GM23338 (cell line): ENCODE measurements around the gene WDCP. TPM values are rescaled to one million over a fixed set of nuclear protein-coding genes. Genes with fewer than 3 reads are reported as not detected.

Source experiments
- ATAC-seq: fragments of 200-7000 bp; cut with Tn5 transposase; 3 replicates; pipeline ENCODE4 v1.9.1; 2020
- DNase-seq: peaks from one replicate; pipeline ENCODE4 v3.0.0-alpha.2; 2015; ENCODE audit warnings: low spot score
- H2AFZ ChIP-seq: fragments of 200-600 bp; sonication (generic); 2 replicates; pipeline ENCODE4 v1.8.0; 2016; ENCODE audit warnings: antibody characterized with exemption, mild to moderate bottlenecking, moderate library complexity
- H3F3A ChIP-seq: fragments of 200-600 bp; sonication (generic); replicated peaks from 2 replicates; pipeline ENCODE4 v1.8.0; 2017; ENCODE audit warnings: antibody characterized with exemption, mixed run types, low read depth
- H3K27ac ChIP-seq: fragments of 200-600 bp; sonication (generic); 2 replicates; pipeline ENCODE4 v1.6.1; 2016; ENCODE audit warnings: low read depth
- H3K27me3 ChIP-seq: fragments of 200-600 bp; sonication (generic); 2 replicates; pipeline ENCODE4 v1.8.0; 2016; ENCODE audit warnings: mild to moderate bottlenecking, mixed run types, moderate library complexity; ENCODE audit not compliant: insufficient read depth
- H3K36me3 ChIP-seq: fragments of 200-600 bp; sonication (generic); 2 replicates; pipeline ENCODE4 v1.8.0; 2016; ENCODE audit warnings: mild to moderate bottlenecking; ENCODE audit not compliant: insufficient read depth
- H3K4me1 ChIP-seq: fragments of 200-600 bp; sonication (generic); 2 replicates; pipeline ENCODE4 v1.8.0; 2016; ENCODE audit warnings: mild to moderate bottlenecking, moderate library complexity; ENCODE audit not compliant: insufficient read depth
- H3K4me2 ChIP-seq: fragments of 200-600 bp; sonication (generic); 2 replicates; pipeline ENCODE4 v1.7.1; 2017; ENCODE audit warnings: mixed run types
- H3K4me3 ChIP-seq: fragments of 200-600 bp; sonication (generic); 2 replicates; pipeline ENCODE4 v1.6.1; 2016; ENCODE audit warnings: mixed run types
- H3K79me2 ChIP-seq: fragments of 200-600 bp; sonication (generic); replicated peaks from 2 replicates; pipeline ENCODE4 v1.8.0; 2017; ENCODE audit warnings: mild to moderate bottlenecking; ENCODE audit not compliant: insufficient read depth
- H3K9me2 ChIP-seq: fragments of 200-600 bp; sonication (generic); 2 replicates; pipeline ENCODE4 v1.8.0; 2017; ENCODE audit not compliant: insufficient read depth
- H4K20me1 ChIP-seq: fragments of 200-600 bp; sonication (generic); replicated peaks from 2 replicates; pipeline ENCODE4 v1.8.0; 2017; ENCODE audit warnings: mild to moderate bottlenecking; ENCODE audit not compliant: insufficient read depth
- H3K27ac Mint-ChIP-seq: 2 replicates; pipeline ENCODE4 v1.8.0; 2020; ENCODE audit warnings: inconsistent platforms, mild to moderate bottlenecking, moderate library complexity, mixed read lengths
- H3K27me3 Mint-ChIP-seq: 3 replicates; pipeline ENCODE4 v1.8.0; 2022; ENCODE audit warnings: low read depth, mild to moderate bottlenecking, moderate library complexity, mixed read lengths, inconsistent platforms; ENCODE audit not compliant: insufficient read depth, poor library complexity
- H3K36me3 Mint-ChIP-seq: 3 replicates; pipeline ENCODE4 v1.8.0; 2021; ENCODE audit warnings: low read depth, mild to moderate bottlenecking, inconsistent platforms, moderate library complexity, mixed read lengths
- H3K4me1 Mint-ChIP-seq: 3 replicates; pipeline ENCODE4 v1.8.0; 2020; ENCODE audit warnings: mild to moderate bottlenecking, inconsistent platforms, mixed read lengths
- H3K4me3 Mint-ChIP-seq: 3 replicates; pipeline ENCODE4 v1.8.0; 2021; ENCODE audit warnings: moderate library complexity, mild to moderate bottlenecking, inconsistent platforms, mixed read lengths
- H3K9me3 Mint-ChIP-seq: 3 replicates; pipeline ENCODE4 v1.8.0; 2020; ENCODE audit warnings: moderate library complexity, mild to moderate bottlenecking, inconsistent platforms, mixed read lengths
- CREB1 ChIP-seq: fragments of 250-450 bp; sonication (Bioruptor Pico); IDR thresholded peaks from 2 replicates; pipeline ENCODE4 v1.5.0; 2020; ENCODE audit warnings: low read depth, mild to moderate bottlenecking, moderate library complexity
- CTCF ChIP-seq, 2 experiments: fragments of 200-600 bp in 1 of 2; sonication (generic) in 1 of 2; conservative IDR thresholded peaks; 2 replicates each; pipeline versions ENCODE4 v1.5.1 to v1.6.1; 2016 to 2017; ENCODE audit warnings: antibody characterized with exemption in 2 of 2, low read depth in 2 of 2, mild to moderate bottlenecking in 2 of 2, moderate library complexity in 1 of 2
- ETS1 ChIP-seq: IDR thresholded peaks from 2 replicates; pipeline ENCODE4 v1.6.1; 2016; ENCODE audit warnings: antibody characterized with exemption
- EZH2 ChIP-seq: fragments of 200-600 bp; sonication (generic); IDR thresholded peaks from one replicate; pipeline ENCODE4 v1.8.0; 2017; ENCODE audit warnings: antibody characterized with exemption, mild to moderate bottlenecking, low read depth; ENCODE audit not compliant: unreplicated experiment
- EZH2phosphoT487 ChIP-seq: fragments of 200-600 bp; sonication (generic); IDR thresholded peaks from one replicate; pipeline ENCODE4 v1.8.1; 2018; ENCODE audit warnings: antibody characterized with exemption; ENCODE audit not compliant: unreplicated experiment
- JUNB ChIP-seq: IDR thresholded peaks from one replicate; pipeline ENCODE4 v1.6.1; 2016; ENCODE audit warnings: antibody characterized with exemption; ENCODE audit not compliant: unreplicated experiment
- NANOG ChIP-seq: IDR thresholded peaks from 2 replicates; pipeline ENCODE4 v1.6.1; 2016; ENCODE audit warnings: antibody characterized with exemption, borderline replicate concordance
- POLR2AphosphoS5 ChIP-seq: IDR thresholded peaks from 2 replicates; pipeline ENCODE4 v1.6.1; 2016; ENCODE audit warnings: antibody characterized with exemption, low read depth
- REST ChIP-seq: IDR thresholded peaks from one replicate; pipeline ENCODE4 v1.6.1; 2018; ENCODE audit warnings: antibody characterized with exemption; ENCODE audit not compliant: unreplicated experiment
- STAT1 ChIP-seq: IDR thresholded peaks from one replicate; pipeline ENCODE4 v1.6.1; 2016; ENCODE audit warnings: antibody characterized with exemption; ENCODE audit not compliant: unreplicated experiment
- ZNF114 ChIP-seq: fragments of 250-450 bp; sonication (Bioruptor Pico); IDR thresholded peaks from 2 replicates; pipeline ENCODE4 v1.5.0; 2020; ENCODE audit warnings: mild to moderate bottlenecking, moderate library complexity
- ZNF331 ChIP-seq: fragments of 250-450 bp; sonication (Bioruptor Pico); IDR thresholded peaks from 2 replicates; pipeline ENCODE4 v1.5.0; 2020; ENCODE audit warnings: low read depth, mild to moderate bottlenecking, moderate library complexity
- polyA plus RNA-seq: library from polyadenylated mRNA; unstranded; fragments of >200 nt; fragmentation: Nextera tagmentation; extraction: Ambion mirVana; gene quantifications from 2 replicates; pipeline ENCODE4 v1.2.1, GENCODE V29; 2016
- total RNA-seq: library from RNA; depleted of rRNA; stranded (reverse); fragments of >200 nt; shearing (Covaris generic); gene quantifications from 2 replicates; pipeline ENCODE4 v1.2.3, GENCODE V29; 2014

Gene WDCP
- total and polyA plus RNA-seq, 2 experiments from 2014 or later: 10.5 to 28.6 TPM

GRCh38 chr2:24009680-24010476, 37.3 kb downstream of the WDCP start, which contains the start of gene MFSD2B:
MFSD2B (plus strand) TSS chr2:24010085; CDS start chr2:24010097, 12 bp downstream.
- Mint-ChIP-seq H3K4me3 (peak within 1 kb of the TSS; percentile 63), H3K27me3 (peaks cover 15% of the 10 kb centered on the region), H3K4me1 (peaks cover 14% of the 10 kb centered on the region; the same call in 2 of the 3 replicates), H3K27ac (no peak within 1 kb of the TSS), H3K36me3 (no peaks in the 10 kb centered on the region), H3K9me3 (no peaks in the 10 kb centered on the region)
- Histone ChIP-seq H3K27me3 (peaks cover 14% of the 10 kb centered on the region), H3K27ac (no peak within 1 kb of the TSS), H3K4me1 (peaks cover 18% of the 10 kb centered on the region), H3K79me2 (no peaks in the 10 kb centered on the region), H3K36me3 (no peaks in the 10 kb centered on the region), H2AFZ (peak within 1 kb of the TSS; percentile 95), H3F3A (peaks cover 11% of the 10 kb centered on the region; the same call in 1 of the 2 replicates), H4K20me1 (no peaks in the 10 kb centered on the region), H3K9me2 (no peaks in the 10 kb centered on the region), H3K4me3 (peak within 1 kb of the TSS; percentile 72), H3K4me2 (peak within 1 kb of the TSS; percentile 87)
- no peak for TF ChIP-seq STAT1
- no peak for TF ChIP-seq ZNF114 (CRISPR knock-in tag)
- TF ChIP-seq EZH2phosphoT487: no peak
- TF ChIP-seq JUNB: no peak
- no peak for TF ChIP-seq ZNF331 (CRISPR knock-in tag)
- 0 out of 4 replicates have a peak, but pooled peaks of 1 of the 2 experiments have one; percentile 10 for TF ChIP-seq CTCF (conservative IDR thresholded peaks at IDR 0.05; ENCODE audit: low read depth in 2 of 2)
- no peak for TF ChIP-seq CREB1 (CRISPR knock-in tag)
- DNase-seq (peak; percentile 72), ATAC-seq (peak; percentile 79)

GRCh38 chr2:24009367-24009679, 37.9 kb downstream of the WDCP start:
- Histone ChIP-seq H3F3A (peaks cover 11% of the 10 kb centered on the region; the same call in 1 of the 2 replicates), H3K36me3 (no peaks in the 10 kb centered on the region), H3K27ac (no peak overlapping the region), H3K27me3 (peaks cover 14% of the 10 kb centered on the region), H3K4me1 (peaks cover 18% of the 10 kb centered on the region), H3K79me2 (no peaks in the 10 kb centered on the region), H3K4me2 (peak overlapping the region; percentile 87), H4K20me1 (no peaks in the 10 kb centered on the region), H3K9me2 (no peaks in the 10 kb centered on the region), H3K4me3 (peak overlapping the region; percentile 72), H2AFZ (peak overlapping the region; percentile 95)
- Mint-ChIP-seq H3K27me3 (peaks cover 15% of the 10 kb centered on the region), H3K4me1 (peaks cover 14% of the 10 kb centered on the region; the same call in 2 of the 3 replicates), H3K4me3 (peak overlapping the region; percentile 63), H3K27ac (no peak overlapping the region), H3K36me3 (no peaks in the 10 kb centered on the region), H3K9me3 (no peaks in the 10 kb centered on the region)
- ATAC-seq (peak; percentile 6; the same call in 2 of the 3 replicates), DNase-seq (no peak)
- TF ChIP-seq ZNF114 (CRISPR knock-in tag) (no peak), STAT1 (no peak), ETS1 (no peak), EZH2 (no peak), ZNF331 (CRISPR knock-in tag) (no peak), POLR2AphosphoS5 (no peak), NANOG (no peak), REST (no peak)
